Immature natural killer cell (primary cell): ENCODE results near the gene CREB3L2. TPM values are rescaled to one million over a fixed set of nuclear protein-coding genes. Genes with fewer than 3 reads are reported as not detected.

ENCODE experiments used
- DNase-seq, 3 donors: peaks; one replicate each; pipeline ENCODE4 v3.0.0; 2022; ENCODE audit warnings: mixed read lengths in 1 of 3
- H3K27ac Mint-ChIP-seq, 6 donors: one replicate each; pipeline ENCODE4 v1.8.0; 2020; ENCODE audit warnings: mixed read lengths in 6 of 6, mild to moderate bottlenecking in 5 of 6, inconsistent platforms in 4 of 6, moderate library complexity in 3 of 6
- H3K27me3 Mint-ChIP-seq, 3 donors: one replicate each; pipeline ENCODE4 v1.8.0; 2020 to 2021; ENCODE audit warnings: low read depth in 3 of 3, mild to moderate bottlenecking in 3 of 3, mixed read lengths in 3 of 3, moderate library complexity in 3 of 3, inconsistent platforms in 1 of 3
- H3K36me3 Mint-ChIP-seq, 3 donors: one replicate each; pipeline ENCODE4 v1.8.0; 2020; ENCODE audit warnings: mixed read lengths in 3 of 3, inconsistent platforms in 2 of 3, mild to moderate bottlenecking in 2 of 3
- H3K4me1 Mint-ChIP-seq, 2 donors: one replicate each; pipeline ENCODE4 v1.8.0; 2020; ENCODE audit warnings: inconsistent platforms in 2 of 2, mild to moderate bottlenecking in 2 of 2, mixed read lengths in 2 of 2, moderate library complexity in 1 of 2
- H3K4me3 Mint-ChIP-seq, 5 donors: one replicate each; pipeline ENCODE4 v1.8.0; 2020; ENCODE audit warnings: mild to moderate bottlenecking in 5 of 5, mixed read lengths in 5 of 5, inconsistent platforms in 3 of 5, moderate library complexity in 3 of 5
- H3K9me3 Mint-ChIP-seq, 6 donors: one replicate each; pipeline ENCODE4 v1.8.0; 2020; ENCODE audit warnings: mild to moderate bottlenecking in 6 of 6, mixed read lengths in 6 of 6, inconsistent platforms in 4 of 6, moderate library complexity in 3 of 6
- polyA plus RNA-seq, 3 donors: library from polyadenylated mRNA; unstranded; fragments of 300-500 nt; fragmentation: Illumina TruSeq; gene quantifications; one replicate each; pipeline ENCODE4 v1.2.3, GENCODE V29; 2021

CREB3L2 gene
- polyA plus RNA-seq, 3 donors from 2014 or later: 10.8 to 21.6 (median 12.6) TPM

DNA sequence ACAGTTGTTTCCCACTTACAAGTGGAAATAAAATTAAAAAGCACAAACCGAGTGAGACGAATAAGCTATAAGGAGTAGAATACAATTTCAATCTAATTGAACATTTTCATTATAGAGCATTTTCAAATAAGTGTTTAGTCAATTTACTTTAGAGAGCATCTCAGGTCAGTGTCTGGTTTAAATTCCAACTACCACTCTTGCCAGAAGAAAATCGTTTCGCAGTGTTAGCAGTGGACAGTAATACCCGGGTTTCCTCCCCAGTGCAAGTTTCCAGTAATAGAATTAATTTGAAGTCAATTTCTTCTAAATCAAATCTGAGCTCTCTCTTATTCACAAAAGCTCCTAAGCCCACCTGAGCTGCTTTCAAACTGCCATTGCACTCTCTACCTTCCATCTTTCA, 45.7 kb downstream of the CREB3L2 start:
- H3K36me3 Mint-ChIP-seq: peaks cover 0 to 12% (median 5%) of the 10 kb centered on the region in 3 donors
- H3K4me1 Mint-ChIP-seq: peaks cover 12 to 40% of the 10 kb centered on the region in 2 donors
- H3K27me3 Mint-ChIP-seq: no peaks in the 10 kb centered on the region
- H3K9me3 Mint-ChIP-seq: no peaks in the 10 kb centered on the region
- no peak for DNase-seq
- no peak overlapping the region for H3K4me3 Mint-ChIP-seq
- H3K27ac Mint-ChIP-seq: no peak overlapping the region

DNA sequence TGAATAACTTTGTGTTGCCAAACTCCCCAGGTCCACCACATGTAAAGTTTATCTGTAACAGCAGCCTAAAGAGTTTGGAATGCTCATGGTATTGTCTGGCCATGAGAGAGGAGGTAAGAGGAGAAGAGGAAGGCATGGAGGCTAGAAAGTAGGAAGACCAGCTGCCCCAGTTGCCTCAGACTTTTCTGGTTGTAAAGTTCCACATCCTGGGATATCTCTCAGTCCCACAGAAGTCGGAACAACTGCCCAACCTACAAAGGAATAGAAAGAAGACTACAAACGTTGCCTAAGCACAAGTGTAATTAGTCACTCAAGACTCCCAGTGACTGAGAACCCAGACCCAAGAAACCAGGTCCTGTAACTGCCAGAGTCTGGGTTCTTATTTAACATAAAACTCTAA, 47.3 kb downstream of the CREB3L2 start:
- H3K27ac Mint-ChIP-seq: no peak overlapping the region
- H3K36me3 Mint-ChIP-seq: peaks cover 0 to 12% (median 5%) of the 10 kb centered on the region in 3 donors
- H3K27me3 Mint-ChIP-seq: no peaks in the 10 kb centered on the region
- no peak overlapping the region for H3K4me3 Mint-ChIP-seq
- H3K9me3 Mint-ChIP-seq: no peaks in the 10 kb centered on the region
- DNase-seq: no peak
- peaks cover 11 to 39% of the 10 kb centered on the region in 2 donors for H3K4me1 Mint-ChIP-seq

DNA sequence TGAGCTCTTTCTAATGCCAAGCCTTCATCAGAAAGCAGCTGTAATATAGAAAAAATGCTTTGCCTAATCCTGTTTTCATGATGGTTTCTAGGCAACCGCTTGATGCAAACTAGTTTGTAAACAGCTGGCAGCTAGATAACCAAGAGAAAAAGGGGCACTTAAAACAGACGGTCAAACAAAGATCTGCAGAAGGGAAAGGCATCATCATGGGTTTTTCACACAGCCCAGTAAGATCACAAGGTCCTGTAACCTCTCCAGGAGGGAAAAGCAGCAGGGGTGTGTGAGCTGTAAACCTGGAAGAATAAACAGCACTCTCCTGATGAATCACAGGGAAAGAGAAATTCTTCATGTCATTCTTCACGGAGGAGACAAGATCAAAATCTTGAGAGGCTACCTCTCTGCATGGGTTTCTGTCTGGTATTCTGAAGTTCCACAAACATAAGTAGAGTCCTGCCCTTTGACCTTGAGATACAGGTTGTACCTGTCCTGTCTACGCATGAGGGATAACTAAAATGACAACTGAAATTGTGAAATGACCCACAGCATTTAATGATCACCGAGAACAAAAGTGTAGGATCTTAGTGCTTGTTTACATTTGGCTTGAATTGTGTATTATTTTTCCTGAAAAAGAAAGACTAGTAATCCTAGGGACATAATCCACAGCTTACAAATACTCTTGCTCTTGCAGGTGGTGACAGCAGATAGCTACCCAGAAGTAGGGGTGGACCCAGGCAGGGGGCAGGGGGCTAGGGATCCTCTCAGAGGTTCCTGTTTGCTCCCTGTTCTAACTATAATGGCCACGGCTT, 48.0 kb downstream of the CREB3L2 start:
- Mint-ChIP-seq H3K27ac (peak overlapping the region in 2 of 6 donors; percentile 18 to 30), H3K27me3 (peaks cover 0 to 1% (median 0%) of the 10 kb centered on the region in 3 donors), H3K36me3 (peaks cover 0 to 12% (median 5%) of the 10 kb centered on the region in 3 donors), H3K4me3 (no peak overlapping the region), H3K9me3 (no peaks in the 10 kb centered on the region), H3K4me1 (peaks cover 7 to 34% of the 10 kb centered on the region in 2 donors)
- DNase-seq: no peak

- Mint-ChIP-seq H3K27ac (peak overlapping the region in 2 of 6 donors; percentile 1 to 4), H3K4me3 (no peak overlapping the region), H3K36me3 (peaks cover 0 to 12% (median 5%) of the 10 kb centered on the region in 3 donors), H3K4me1 (peaks cover 7 to 37% of the 10 kb centered on the region in 2 donors), H3K9me3 (no peaks in the 10 kb centered on the region), H3K27me3 (peaks cover 0 to 1% (median 0%) of the 10 kb centered on the region in 3 donors)
- no peak for DNase-seq
Observed at GRCh38 chr7:137953043-137953664, 48.7 kb downstream of the CREB3L2 start.

- H3K27ac Mint-ChIP-seq: no peak overlapping the region
- H3K4me1 Mint-ChIP-seq: peaks cover 13 to 41% of the 10 kb centered on the region in 2 donors
- H3K36me3 Mint-ChIP-seq: peaks cover 0 to 11% (median 5%) of the 10 kb centered on the region in 3 donors
- H3K27me3 Mint-ChIP-seq: peaks cover 0 to 1% (median 0%) of the 10 kb centered on the region in 3 donors
- no peak for DNase-seq
- H3K9me3 Mint-ChIP-seq: no peaks in the 10 kb centered on the region
- no peak overlapping the region for H3K4me3 Mint-ChIP-seq
Observed at GRCh38 chr7:137952426-137952805, 49.5 kb downstream of the CREB3L2 start.

- peaks cover 0 to 6% (median 0%) of the 10 kb centered on the region in 3 donors for H3K36me3 Mint-ChIP-seq
- H3K4me1 Mint-ChIP-seq: peaks cover 13 to 41% of the 10 kb centered on the region in 2 donors
- H3K27ac Mint-ChIP-seq: no peak overlapping the region
- no peak overlapping the region for H3K4me3 Mint-ChIP-seq
- H3K9me3 Mint-ChIP-seq: no peaks in the 10 kb centered on the region
- no peak for DNase-seq
- peaks cover 0 to 1% (median 0%) of the 10 kb centered on the region in 3 donors for H3K27me3 Mint-ChIP-seq
Observed at GRCh38 chr7:137951700-137952425, 50.0 kb downstream of the CREB3L2 start.

DNA sequence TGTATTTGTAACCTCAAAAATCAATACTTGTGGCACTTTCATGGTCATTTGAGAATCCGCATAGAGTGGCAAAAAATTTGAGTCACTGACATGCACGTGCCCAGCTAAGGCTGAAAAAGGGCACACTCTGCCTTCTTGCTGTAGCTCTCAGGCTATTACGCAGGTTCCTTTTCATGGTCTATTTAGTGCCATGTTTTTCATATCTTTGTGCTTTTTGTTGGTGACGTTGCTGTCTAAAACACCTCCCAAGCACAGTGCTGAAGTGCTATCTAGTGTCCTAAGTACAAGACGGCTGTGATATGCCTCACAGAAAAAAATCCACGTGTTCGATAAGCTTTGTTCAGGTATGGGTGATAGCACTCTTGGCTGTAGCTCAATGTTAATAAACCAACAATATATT, 50.9 kb downstream of the CREB3L2 start:
- no peak overlapping the region for H3K27ac Mint-ChIP-seq

GRCh38 chr7:137950263-137950621, 51.6 kb downstream of the CREB3L2 start:
- no peak overlapping the region for H3K27ac Mint-ChIP-seq
- peaks cover 14 to 37% of the 10 kb centered on the region in 2 donors for H3K4me1 Mint-ChIP-seq
- peaks cover 0 to 9% (median 0%) of the 10 kb centered on the region in 3 donors for H3K36me3 Mint-ChIP-seq
- H3K9me3 Mint-ChIP-seq: no peaks in the 10 kb centered on the region
- peaks cover 0 to 1% (median 0%) of the 10 kb centered on the region in 3 donors for H3K27me3 Mint-ChIP-seq
- no peak for DNase-seq
- H3K4me3 Mint-ChIP-seq: no peak overlapping the region

More for the DNA sequence above, 50.9 kb downstream of the CREB3L2 start:
- Mint-ChIP-seq H3K4me3 (no peak overlapping the region), H3K9me3 (no peaks in the 10 kb centered on the region), H3K27me3 (peaks cover 0 to 1% (median 0%) of the 10 kb centered on the region in 3 donors), H3K36me3 (peaks cover 0 to 7% (median 0%) of the 10 kb centered on the region in 3 donors), H3K4me1 (peaks cover 14 to 37% of the 10 kb centered on the region in 2 donors)
- no peak for DNase-seq

DNA sequence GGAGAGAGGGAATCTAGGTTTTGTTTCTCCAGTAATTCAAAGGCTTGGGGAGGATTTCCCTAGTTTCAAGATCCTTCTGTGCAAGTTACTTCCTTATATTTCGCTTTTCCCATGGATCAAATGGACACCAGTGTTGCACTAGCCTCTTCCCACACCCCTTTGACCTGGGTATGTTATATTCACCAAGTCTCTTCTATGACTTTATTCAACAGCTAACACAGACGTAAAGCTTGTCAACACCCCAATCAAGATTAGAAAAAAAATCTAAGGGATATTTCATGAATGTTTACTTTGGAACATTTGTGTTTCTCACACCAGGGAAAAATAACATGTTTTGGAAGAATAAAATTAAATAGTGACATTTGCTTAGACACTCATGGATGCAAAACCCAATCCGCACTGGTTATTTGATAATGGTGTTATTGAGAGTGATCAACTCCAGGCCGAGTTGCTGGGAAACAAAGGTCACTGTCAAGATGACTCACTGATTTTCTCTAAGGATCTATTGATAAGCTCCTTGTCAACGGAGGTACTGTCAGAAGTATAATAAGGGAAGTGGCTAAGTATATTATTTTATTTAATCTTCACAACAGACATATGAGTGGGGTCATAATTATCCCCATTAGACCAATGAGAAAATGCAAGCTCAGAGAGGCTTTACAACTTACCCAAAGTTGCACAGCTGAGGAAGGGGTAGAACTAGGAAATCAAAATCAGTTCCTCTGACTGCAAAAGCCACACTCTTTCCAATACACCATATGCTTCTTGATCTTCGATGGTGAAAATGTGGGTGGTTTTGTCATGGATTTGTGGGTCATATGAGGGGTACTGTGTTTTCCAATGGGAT, 52.2 kb downstream of the CREB3L2 start:
- no peaks in the 10 kb centered on the region for H3K9me3 Mint-ChIP-seq
- DNase-seq: no peak
- H3K36me3 Mint-ChIP-seq: peaks cover 0 to 9% (median 0%) of the 10 kb centered on the region in 3 donors
- peaks cover 0 to 1% (median 0%) of the 10 kb centered on the region in 3 donors for H3K27me3 Mint-ChIP-seq
- peak overlapping the region in 1 of 6 donors; percentile 12 for H3K27ac Mint-ChIP-seq
- H3K4me3 Mint-ChIP-seq: no peak overlapping the region
- H3K4me1 Mint-ChIP-seq: peaks cover 14 to 37% of the 10 kb centered on the region in 2 donors

DNA sequence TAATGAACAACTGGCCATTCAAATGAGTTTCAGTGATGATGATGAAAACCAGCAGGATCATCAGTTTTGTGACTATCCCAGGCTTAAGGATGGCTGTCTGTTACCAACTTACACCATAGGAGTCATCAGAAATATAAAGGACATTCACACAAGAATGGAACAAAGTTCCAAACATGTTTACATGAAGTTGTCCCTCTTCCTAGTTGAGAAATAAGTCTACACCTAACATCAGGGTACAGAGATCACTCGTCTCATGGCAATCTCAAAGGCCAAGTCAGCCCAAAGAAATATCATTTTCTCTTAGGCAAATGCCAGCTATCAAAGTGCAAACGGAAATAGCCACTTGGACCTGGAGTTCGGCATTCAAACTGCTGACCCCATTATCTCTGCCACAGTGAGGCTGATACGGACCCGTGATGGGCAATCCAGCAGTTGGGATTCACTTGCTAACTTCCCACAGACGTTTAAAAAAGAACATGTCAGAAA, 53.0 kb downstream of the CREB3L2 start:
- Mint-ChIP-seq H3K4me3 (no peak overlapping the region), H3K27me3 (peaks cover 0 to 1% (median 0%) of the 10 kb centered on the region in 3 donors), H3K27ac (no peak overlapping the region)

GRCh38 chr7:137948083-137948844, 53.6 kb downstream of the CREB3L2 start:
- Mint-ChIP-seq H3K27me3 (peaks cover 0 to 1% (median 0%) of the 10 kb centered on the region in 3 donors), H3K9me3 (no peaks in the 10 kb centered on the region), H3K36me3 (peaks cover 0 to 5% (median 0%) of the 10 kb centered on the region in 3 donors), H3K27ac (peak overlapping the region in 1 of 6 donors; percentile 1), H3K4me3 (no peak overlapping the region), H3K4me1 (peaks cover 14 to 30% of the 10 kb centered on the region in 2 donors)
- DNase-seq: no peak

More for the DNA sequence above, 53.0 kb downstream of the CREB3L2 start:
- H3K9me3 Mint-ChIP-seq: no peaks in the 10 kb centered on the region
- H3K36me3 Mint-ChIP-seq: peaks cover 0 to 9% (median 0%) of the 10 kb centered on the region in 3 donors
- H3K4me1 Mint-ChIP-seq: peaks cover 14 to 30% of the 10 kb centered on the region in 2 donors
- DNase-seq: no peak

GRCh38 chr7:137947046-137947445, 54.8 kb downstream of the CREB3L2 start:
- Mint-ChIP-seq H3K36me3 (peaks cover 0 to 4% (median 3%) of the 10 kb centered on the region in 3 donors), H3K27ac (no peak overlapping the region)

More at GRCh38 chr7:137947046-137947445, 54.8 kb downstream of the CREB3L2 start:
- H3K4me3 Mint-ChIP-seq: no peak overlapping the region
- DNase-seq: no peak
- H3K27me3 Mint-ChIP-seq: peaks cover 0 to 1% (median 0%) of the 10 kb centered on the region in 3 donors
- no peaks in the 10 kb centered on the region for H3K9me3 Mint-ChIP-seq
- peaks cover 12 to 30% of the 10 kb centered on the region in 2 donors for H3K4me1 Mint-ChIP-seq
